HG03342 (cell line): ENCODE measurements around the gene AMN.

Experiments used
- ATAC-seq: cut with Tn5 transposase; IDR thresholded peaks from one replicate; pipeline ENCODE4 v1.9.1; 2021; ENCODE audit warnings: mild to moderate bottlenecking, moderate library complexity; ENCODE audit not compliant: unreplicated experiment

AMN gene

DNA sequence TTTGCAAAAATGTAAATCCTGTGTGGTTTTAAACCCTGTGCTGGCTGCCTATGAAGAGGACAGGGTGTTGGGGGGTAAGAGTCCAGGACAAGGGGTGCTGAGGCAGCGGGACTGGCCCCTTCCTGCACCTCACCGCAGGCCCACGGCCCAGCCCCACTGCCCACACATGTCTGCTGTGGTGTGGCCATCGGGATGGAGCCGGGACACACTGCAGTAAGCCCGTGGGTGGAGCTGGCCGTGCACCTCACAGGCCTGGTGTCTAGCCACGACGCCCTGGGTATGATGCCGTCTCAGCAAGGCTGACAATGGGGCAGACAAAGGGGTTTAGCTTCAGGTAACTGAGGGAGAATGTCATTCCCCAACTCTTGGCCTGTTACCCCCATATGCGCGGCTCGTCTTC lies 19.6 kb downstream of the AMN start:
- no peak for ATAC-seq

GRCh38 chr14:102943454-102943853 lies 21.0 kb downstream of the AMN start:
- no peak for ATAC-seq

DNA sequence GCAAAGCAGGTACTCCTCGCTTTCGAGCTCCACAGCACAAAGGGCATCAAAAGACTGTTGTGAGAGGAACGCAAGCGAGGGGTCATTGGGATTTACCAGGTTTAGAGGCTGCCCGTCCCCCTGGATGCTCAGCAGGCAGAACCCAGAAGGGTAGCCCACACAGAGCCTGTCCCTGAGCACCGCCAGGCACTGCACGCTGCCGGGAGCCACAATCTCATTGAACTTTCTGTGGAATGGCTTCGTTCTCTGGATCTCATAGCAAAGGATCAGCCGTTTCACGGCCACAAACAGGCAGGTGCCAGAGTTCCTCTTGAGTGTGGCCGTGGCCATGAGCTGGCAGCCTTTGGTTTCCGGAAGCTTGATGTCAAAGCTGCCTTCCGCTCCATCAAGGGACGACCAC lies 21.5 kb downstream of the AMN start:
- no peak for ATAC-seq

- ATAC-seq = no peak
Observed at GRCh38 chr14:102944448-102945330, 22.2 kb downstream of the AMN start.

DNA sequence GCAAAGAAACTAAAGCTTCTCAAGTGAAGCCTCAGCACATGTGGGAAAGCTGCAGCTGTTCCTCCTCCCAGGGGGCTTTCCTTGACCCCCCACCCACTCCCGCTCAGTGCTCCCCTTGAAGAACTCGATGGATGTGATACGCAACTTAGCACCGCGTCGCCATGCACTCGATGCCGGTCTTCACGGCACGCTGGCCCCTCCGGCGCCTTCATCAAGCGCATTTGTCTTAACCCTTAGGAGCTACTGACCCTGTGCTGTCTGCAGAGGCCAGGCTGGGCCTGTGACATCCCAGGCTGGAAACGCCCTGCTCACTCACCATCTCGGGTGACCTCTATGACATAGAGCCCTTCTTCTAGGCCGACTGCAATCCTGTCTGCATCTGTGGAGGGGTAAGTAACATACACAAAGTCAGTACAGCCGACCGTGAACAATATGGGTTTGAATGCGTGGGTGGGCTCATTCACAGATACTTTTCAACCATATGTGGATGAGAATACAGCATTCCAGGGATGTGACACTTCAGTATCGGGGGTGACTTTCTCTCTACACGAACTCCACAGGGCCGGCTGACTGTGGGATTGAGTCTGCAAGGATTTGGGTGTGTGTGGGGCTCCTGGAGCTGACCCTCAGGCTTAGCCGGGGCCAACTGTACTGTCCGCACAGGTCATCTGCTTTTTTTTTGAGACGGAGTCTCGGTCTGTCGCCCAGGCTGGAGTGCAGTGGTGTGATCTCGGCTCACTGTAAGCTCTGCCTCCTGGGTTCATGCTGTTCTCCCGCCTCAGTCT lies 23.1 kb downstream of the AMN start:
- ATAC-seq = no peak

DNA sequence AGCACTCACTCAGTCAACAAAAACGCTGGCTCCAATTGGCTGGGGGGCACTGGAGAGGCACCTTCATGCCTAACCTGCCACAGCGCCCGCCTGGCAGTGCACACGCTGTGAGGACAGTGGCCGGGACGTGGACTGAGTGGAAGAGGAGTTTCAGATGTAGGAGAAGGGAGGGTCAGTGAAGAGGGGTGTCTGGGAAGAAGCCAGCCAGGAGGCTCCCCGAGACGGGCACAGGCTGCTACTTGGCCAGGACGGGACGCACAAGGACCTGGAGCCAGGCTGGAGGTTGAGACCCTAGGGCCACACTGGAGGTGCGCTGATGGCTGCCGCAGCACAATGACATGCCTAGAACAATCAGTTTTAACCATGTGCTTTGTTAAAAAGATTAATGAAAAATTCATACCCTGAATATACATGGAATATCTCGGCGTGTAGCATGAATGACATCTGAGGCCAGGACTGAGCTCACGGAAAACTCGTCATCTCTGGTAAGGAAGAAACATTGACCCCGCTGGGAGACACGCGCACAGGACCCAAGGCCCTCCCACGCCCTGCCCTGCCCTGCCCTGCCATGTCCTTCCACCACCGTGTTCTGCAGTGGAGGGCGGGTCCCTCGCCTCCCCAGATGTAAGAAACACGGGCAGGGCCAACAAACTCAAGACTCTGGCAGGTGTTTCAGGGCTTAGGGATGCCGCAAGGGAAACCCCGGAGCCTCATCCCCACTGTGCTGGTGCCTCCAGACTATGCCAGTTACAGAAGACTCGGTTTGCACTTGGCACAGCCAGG lies 25.0 kb downstream of the AMN start:
- no peak for ATAC-seq

- no peak for ATAC-seq
Observed at GRCh38 chr14:102948698-102949061, 26.2 kb downstream of the AMN start.

GRCh38 chr14:102949062-102949800 lies 26.8 kb downstream of the AMN start:
- no peak for ATAC-seq

- no peak for ATAC-seq
Observed at GRCh38 chr14:102949801-102950451, 27.5 kb downstream of the AMN start.

GRCh38 chr14:102951034-102951433 lies 28.6 kb downstream of the AMN start:
- ATAC-seq = no peak

DNA sequence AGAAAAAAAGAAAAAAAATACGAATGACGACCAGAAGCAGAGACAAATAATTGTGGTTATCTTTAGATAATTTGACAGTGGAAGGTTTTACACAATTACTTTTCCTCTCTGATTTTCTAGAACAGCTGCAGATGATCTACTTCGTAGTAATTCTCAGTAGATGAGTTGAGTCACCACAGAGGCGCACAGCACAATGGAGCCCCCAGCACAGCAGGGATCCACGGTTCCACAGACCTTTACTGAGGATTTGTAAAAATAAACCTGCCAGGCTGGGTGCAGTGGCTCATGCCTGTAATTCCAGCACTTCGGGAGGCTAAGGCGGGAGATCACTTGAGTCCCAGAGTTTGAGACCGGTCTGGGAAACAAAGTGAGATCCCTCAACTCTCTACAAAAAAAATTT lies 29.3 kb downstream of the AMN start:
- ATAC-seq = no peak

- no peak for ATAC-seq
Observed at GRCh38 chr14:102952276-102952675, 29.8 kb downstream of the AMN start.

GRCh38 chr14:102953100-102953499 lies 30.6 kb downstream of the AMN start:
- ATAC-seq = no peak

DNA sequence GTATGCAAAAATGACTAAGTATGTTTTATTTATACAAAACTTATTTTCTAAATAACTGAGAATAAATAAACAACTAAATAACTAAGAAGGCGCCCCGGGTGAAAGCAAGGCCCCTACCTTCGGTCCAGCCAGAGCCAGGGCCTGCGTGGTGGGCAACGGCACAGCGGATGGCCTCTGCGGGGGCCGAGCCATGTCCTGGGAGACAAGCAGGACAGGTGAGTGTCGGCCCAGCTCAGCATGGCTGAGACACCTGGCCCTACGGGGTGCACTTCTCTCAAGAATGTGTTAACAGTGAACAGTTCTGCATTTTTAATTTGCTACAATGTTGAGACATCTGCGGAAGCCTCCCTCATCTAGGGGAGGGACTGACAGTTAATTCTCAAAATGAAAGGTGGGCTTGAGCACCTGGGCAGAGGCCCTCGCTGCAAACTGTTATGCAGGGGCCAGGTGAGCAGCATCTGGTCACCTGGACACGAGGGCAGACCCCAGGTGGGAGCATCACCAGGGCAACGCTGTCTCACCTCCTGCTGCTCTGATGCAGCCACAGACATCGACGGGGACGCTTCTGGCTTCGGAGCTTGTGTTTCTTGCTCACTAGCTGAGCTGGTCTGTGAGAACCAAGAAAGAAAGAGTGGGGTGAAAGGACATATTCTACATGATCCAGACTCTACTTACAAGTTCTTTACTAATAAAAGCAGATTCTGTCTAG lies 31.8 kb downstream of the AMN start:
- ATAC-seq = no peak

GRCh38 chr14:102955636-102956408 lies 33.4 kb downstream of the AMN start:
- ATAC-seq = no peak

DNA sequence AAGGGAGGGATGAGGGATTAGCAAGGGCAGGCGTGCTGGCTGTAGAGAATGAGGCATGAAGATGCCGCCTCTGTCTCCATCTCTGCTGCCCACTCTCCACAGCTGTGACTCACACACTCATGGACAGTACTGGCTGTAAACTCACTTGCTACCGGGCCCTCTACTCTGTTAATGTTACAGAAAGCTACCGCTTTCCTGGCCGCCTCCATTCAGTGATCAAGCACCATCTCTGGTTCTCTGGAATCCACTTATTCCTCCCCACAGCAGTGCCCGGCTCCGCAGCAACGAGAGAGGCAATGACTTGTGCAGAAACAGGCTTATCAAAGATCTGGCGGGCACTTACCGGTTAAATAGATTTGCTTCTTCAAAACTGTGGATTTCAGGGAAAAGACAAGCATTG lies 34.8 kb downstream of the AMN start:
- ATAC-seq = no peak

DNA sequence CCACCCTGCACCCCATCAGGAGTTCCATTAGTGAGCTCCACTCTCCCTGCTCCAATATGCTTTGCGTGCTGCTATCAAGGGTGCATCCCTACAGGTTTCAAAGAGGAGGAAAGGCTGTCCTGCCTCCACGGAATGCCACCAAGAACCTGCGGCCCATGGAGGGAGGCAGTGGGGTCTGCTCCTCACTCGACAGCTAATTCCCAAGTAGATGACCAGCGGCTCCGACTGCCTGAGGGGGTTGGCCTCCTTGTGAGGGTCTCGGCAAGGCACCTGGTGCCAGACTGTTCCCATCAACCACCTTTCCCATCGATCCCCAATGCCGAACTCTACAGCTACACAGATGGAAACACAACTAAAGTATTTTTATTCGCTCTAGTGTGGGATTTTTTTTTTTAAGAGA lies 36.0 kb downstream of the AMN start:
- ATAC-seq = no peak

DNA sequence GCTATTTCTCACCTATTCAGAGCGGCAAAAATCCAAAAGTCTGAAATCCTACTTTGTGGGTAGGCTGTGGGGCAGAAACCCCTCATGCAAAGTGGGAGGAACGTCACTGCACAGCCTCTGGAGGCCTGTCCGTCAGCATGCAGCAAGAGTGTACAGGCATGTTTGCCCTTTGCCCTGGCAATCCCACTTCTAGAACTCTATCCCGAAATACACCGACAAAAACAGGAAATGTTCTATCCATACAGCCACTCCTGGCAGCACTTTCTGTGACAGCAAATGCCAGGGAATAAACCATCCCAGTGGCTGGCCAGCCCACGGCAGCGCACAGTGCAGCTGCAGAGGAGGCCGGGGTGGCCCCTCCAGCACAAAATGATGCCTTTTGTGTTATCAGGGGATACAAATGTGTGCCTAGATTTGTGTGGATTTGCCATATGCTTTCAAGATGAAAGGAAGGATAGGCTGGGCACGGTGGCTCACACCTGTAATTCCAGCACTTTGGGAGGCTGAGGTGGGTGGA lies 39.7 kb downstream of the AMN start:
- no peak for ATAC-seq
